HFF-Myc (cell line): Measurements from ENCODE around the gene ANKRD55.
"Not testable (repeated sequence)": the region's sequence is repeated elsewhere in the genome, so short reads cannot be mapped to it uniquely, and the experiment has no call there.

Source experiments
- DNase-seq: peaks from one replicate; pipeline ENCODE4 v3.0.0-alpha.2; 2011; ENCODE audit warnings: low read depth; ENCODE audit errors: extremely low read depth
- H3K4me3 ChIP-seq: replicated peaks from 2 replicates; pipeline ENCODE4 v1.5.1; 2011; ENCODE audit warnings: low read depth, mild to moderate bottlenecking, control low read depth, low read length
- TF ChIP-seq, protein P1 (sequence below): IDR thresholded peaks from 2 replicates; pipeline ENCODE4 v1.5.1; 2012; ENCODE audit warnings: mild to moderate bottlenecking, low read depth, low read length, control low read depth; ENCODE audit errors: missing control alignments

Gene ANKRD55

GRCh38 chr5:56090793-56091460 lies 142.2 kb downstream of the ANKRD55 start:
- no peak overlapping the region for H3K4me3 ChIP-seq
- DNase-seq, result no peak
- TF ChIP-seq, protein P1, sequence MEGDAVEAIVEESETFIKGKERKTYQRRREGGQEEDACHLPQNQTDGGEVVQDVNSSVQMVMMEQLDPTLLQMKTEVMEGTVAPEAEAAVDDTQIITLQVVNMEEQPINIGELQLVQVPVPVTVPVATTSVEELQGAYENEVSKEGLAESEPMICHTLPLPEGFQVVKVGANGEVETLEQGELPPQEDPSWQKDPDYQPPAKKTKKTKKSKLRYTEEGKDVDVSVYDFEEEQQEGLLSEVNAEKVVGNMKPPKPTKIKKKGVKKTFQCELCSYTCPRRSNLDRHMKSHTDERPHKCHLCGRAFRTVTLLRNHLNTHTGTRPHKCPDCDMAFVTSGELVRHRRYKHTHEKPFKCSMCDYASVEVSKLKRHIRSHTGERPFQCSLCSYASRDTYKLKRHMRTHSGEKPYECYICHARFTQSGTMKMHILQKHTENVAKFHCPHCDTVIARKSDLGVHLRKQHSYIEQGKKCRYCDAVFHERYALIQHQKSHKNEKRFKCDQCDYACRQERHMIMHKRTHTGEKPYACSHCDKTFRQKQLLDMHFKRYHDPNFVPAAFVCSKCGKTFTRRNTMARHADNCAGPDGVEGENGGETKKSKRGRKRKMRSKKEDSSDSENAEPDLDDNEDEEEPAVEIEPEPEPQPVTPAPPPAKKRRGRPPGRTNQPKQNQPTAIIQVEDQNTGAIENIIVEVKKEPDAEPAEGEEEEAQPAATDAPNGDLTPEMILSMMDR, result no peak

DNA sequence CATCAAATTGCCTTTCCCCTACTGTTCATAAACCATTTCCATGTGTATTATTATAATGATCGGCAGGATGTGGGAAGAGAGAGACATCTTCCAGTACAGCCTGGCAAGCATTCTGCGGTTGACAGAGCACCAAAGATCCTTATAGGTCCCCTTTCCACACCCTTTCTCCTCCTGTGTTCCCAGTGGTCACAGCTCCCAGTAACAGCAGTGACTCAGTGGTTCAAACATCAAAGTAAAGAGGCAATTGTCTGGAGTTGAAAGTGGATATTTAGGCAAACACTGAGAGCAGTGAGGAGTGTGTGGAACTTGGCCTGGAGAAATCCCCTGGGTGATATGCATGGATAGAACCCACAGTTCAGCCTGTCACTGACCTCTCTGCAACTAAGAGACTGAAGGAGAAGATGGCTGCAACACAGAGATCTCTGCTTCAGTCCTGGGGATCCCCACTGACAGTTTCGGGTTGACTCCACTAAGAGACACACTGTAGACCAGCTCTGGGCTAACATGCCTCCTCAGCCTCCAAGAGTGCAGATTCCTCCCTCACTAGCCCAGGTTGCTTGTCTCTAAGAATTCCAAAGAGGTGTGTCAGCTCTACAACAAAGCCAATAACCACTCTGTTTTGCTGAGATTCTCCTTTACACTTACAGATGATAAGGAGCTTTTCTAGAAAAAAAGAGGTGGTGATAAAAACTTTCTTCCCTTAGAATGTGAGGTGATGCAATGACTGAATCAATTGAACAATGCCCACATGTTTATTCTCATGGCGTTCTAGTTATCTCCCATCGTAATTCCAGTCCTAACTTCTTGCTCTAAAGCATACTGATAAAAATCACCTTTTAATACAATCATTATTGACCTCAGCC lies 143.9 kb downstream of the ANKRD55 start:
- TF ChIP-seq, protein P1, result no peak
- H3K4me3 ChIP-seq, result no peak overlapping the region
- DNase-seq, result no peak

GRCh38 chr5:56088431-56088949 lies 144.6 kb downstream of the ANKRD55 start:
- no peak overlapping the region for H3K4me3 ChIP-seq
- DNase-seq, result no peak

DNA sequence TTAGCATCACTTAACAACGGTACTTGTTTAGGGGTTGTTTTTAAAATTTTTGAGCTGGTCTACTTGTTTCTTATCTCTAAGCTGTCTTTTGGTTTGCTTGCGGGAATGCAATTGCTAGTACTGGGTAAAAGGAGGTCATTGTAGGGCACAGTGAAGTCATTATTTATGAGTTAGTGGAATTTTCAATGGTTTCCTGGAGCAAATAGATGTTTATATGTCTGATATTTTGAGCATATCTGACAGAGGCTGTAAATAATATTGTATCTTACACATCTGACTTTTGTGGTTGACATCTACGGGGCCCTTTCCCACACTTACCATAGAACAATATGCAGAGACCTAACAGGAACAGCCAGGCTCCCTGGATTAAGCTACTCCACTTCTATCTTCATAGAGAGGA lies 147.9 kb downstream of the ANKRD55 start:
- no peak for DNase-seq
- TF ChIP-seq, protein P1, result no peak
- H3K4me3 ChIP-seq, result no peak overlapping the region

More at GRCh38 chr5:56088431-56088949, 144.6 kb downstream of the ANKRD55 start:
- TF ChIP-seq, protein P1, result no peak

DNA sequence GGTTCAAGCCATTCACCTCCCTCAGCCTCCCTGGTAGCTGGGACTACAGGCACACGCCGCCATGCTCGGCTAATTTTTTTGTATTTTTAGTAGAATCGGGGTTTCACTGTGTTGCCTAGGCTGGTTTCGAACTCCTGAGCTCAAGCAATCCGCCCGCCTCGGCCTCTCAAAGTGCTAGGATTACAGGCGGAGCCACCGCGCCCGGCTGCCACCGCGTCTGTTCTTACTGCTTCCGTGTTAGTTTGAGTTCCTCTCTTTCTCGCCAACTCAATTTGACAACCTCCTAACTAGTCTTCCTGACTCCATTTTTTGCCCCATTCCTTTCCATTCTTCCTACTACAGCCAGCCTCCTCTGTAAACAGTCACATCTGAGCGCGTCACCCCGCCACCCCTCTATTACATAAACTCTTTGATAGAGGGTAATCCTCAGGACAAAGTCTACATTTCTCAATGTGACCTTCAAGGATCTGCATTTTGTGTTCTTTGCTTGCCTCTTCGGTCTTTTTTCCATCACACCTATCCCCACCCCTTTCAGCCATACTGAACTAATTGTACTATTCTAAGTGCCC lies 149.8 kb downstream of the ANKRD55 start:
- TF ChIP-seq, protein P1, result no peak
- no peak overlapping the region for H3K4me3 ChIP-seq
- DNase-seq, result no peak

DNA sequence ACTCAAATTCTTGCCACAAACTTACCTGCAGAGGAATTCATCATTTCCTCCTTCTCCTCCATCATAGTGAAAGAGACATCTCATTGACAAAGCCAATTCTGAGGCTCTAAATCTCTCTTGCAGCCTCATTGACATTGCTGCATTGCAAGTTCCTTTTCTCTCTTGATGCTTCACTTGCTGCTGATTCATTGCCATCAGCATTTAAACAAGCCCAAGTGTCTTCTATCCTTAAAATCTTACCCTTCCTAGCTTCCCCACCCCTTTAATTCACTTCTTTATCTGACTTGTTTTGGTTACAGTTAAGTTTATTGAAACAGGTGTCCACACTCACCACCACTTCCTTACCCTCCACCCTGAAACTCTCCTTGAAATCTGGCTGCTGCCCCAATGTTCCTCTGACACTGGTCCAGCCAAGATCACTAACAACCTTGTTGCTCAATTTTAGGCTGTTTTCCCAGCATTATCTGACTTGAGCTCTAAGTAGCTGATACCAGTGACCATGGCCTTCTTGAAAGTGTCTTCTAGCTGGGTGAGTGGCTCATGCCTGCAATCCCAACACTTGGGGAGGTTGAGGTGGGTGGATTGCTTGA lies 152.0 kb downstream of the ANKRD55 start:
- DNase-seq, H3K4me3 ChIP-seq: not testable (repeated sequence)
